Activated T-cell treated with anti-CD3 and anti-CD28 coated beads for 48 hours (primary cell): ENCODE measurements around the gene RNF39.
"Not testable (repeated sequence)": the region's sequence is repeated elsewhere in the genome, so short reads cannot be mapped to it uniquely, and the experiment has no call there.

Experiments used
- DNase-seq: peaks from one replicate; pipeline ENCODE4 v3.0.0-alpha.2; 2020; ENCODE audit warnings: low read depth

The RNF39 gene

GRCh38 chr6:30075094-30075789 is at the start of gene RNF39:
Gene RNF39 (minus strand): TSS chr6:30075769. CDS start chr6:30075585, 184 bp downstream.
- no peak for DNase-seq

GRCh38 chr6:30122515-30122914 is 46.9 kb upstream of the RNF39 start:
- DNase-seq, result no peak

- DNase-seq, result no peak
Observed at GRCh38 chr6:30121446-30122366, 46.1 kb upstream of the RNF39 start.

- not testable (repeated sequence) for DNase-seq
Observed at GRCh38 chr6:30118691-30119090, 43.1 kb upstream of the RNF39 start.

GRCh38 chr6:30116724-30117123 is 41.2 kb upstream of the RNF39 start:
- DNase-seq, result no peak

- no peak for DNase-seq
Observed at GRCh38 chr6:30113841-30114240, 38.3 kb upstream of the RNF39 start.

- no peak for DNase-seq
Observed at GRCh38 chr6:30113003-30113759, 37.6 kb upstream of the RNF39 start, which contains the start of gene TRIM31. Gene TRIM31 (minus strand): TSS chr6:30113090. CDS start chr6:30112805, 285 bp downstream.

GRCh38 chr6:30112402-30112994 is 36.9 kb upstream of the RNF39 start:
- no peak for DNase-seq

GRCh38 chr6:30111266-30111856 is 35.8 kb upstream of the RNF39 start:
- DNase-seq, result no peak

- no peak for DNase-seq
Observed at GRCh38 chr6:30104661-30105060, 29.1 kb upstream of the RNF39 start.

GRCh38 chr6:30103872-30104179 is 28.3 kb upstream of the RNF39 start:
- no peak for DNase-seq

GRCh38 chr6:30102970-30103871 is 27.7 kb upstream of the RNF39 start:
- DNase-seq, result peak; percentile 76

GRCh38 chr6:30102414-30102969 is 26.9 kb upstream of the RNF39 start:
- no peak for DNase-seq

- DNase-seq, result peak; percentile 69
Observed at GRCh38 chr6:30101444-30102413, 26.2 kb upstream of the RNF39 start.

GRCh38 chr6:30100585-30101443 is 25.2 kb upstream of the RNF39 start:
- no peak for DNase-seq

- DNase-seq, result no peak
Observed at GRCh38 chr6:30100154-30100553, 24.6 kb upstream of the RNF39 start.

- no peak for DNase-seq
Observed at GRCh38 chr6:30097902-30098768, 22.6 kb upstream of the RNF39 start.
